ENCODE results near the gene MNAT1. TPM values are rescaled to one million over a fixed set of nuclear protein-coding genes. Genes with fewer than 3 reads are reported as not detected.

MNAT1 gene
- total RNA-seq, 2 donors from 2014 or later = 20.2 to 29.7 TPM

- Histone ChIP-seq H3K9me3 (no peaks in the 10 kb centered on the region), H3K27ac (no peak overlapping the region)
- no peak for TF ChIP-seq CTCF (IDR thresholded peaks at IDR 0.05)
Measured at GRCh38 chr14:60753264-60754119, 18.9 kb downstream of the MNAT1 start.

GRCh38 chr14:60756847-60757246, 22.3 kb downstream of the MNAT1 start:
- no peak for DNase-seq (ENCODE audit: low spot score)
- H3K4me1 ChIP-seq = peaks cover 0 to 8% of the 10 kb centered on the region in 2 donors
- no peaks in the 10 kb centered on the region for H3K27me3 ChIP-seq
- no peak for TF ChIP-seq CTCF (IDR thresholded peaks at IDR 0.05)
- no peak overlapping the region for H3K27ac ChIP-seq
- H3K4me3 ChIP-seq = no peak overlapping the region
- no peaks in the 10 kb centered on the region for H3K36me3 ChIP-seq
- no peaks in the 10 kb centered on the region for H3K9me3 ChIP-seq

More at GRCh38 chr14:60753264-60754119, 18.9 kb downstream of the MNAT1 start:
- H3K4me3 ChIP-seq = no peak overlapping the region
- H3K27me3 ChIP-seq = no peaks in the 10 kb centered on the region
- peaks cover 0 to 3% of the 10 kb centered on the region in 2 donors for H3K4me1 ChIP-seq
- DNase-seq (ENCODE audit: low spot score) = no peak
- no peaks in the 10 kb centered on the region for H3K36me3 ChIP-seq

- TF ChIP-seq CTCF (IDR thresholded peaks at IDR 0.05) = no peak
- DNase-seq (ENCODE audit: low spot score) = no peak
- peaks cover 0 to 8% of the 10 kb centered on the region in 2 donors for H3K4me1 ChIP-seq
- no peaks in the 10 kb centered on the region for H3K36me3 ChIP-seq
- H3K4me3 ChIP-seq = no peak overlapping the region
- H3K27me3 ChIP-seq = no peaks in the 10 kb centered on the region
- no peak overlapping the region for H3K27ac ChIP-seq
- no peaks in the 10 kb centered on the region for H3K9me3 ChIP-seq
Measured at GRCh38 chr14:60757567-60758002, 23.0 kb downstream of the MNAT1 start.

- Histone ChIP-seq H3K4me3 (no peak overlapping the region), H3K27ac (no peak overlapping the region), H3K27me3 (no peaks in the 10 kb centered on the region), H3K36me3 (no peaks in the 10 kb centered on the region), H3K9me3 (no peaks in the 10 kb centered on the region), H3K4me1 (peaks cover 0 to 8% of the 10 kb centered on the region in 2 donors)
- DNase-seq (ENCODE audit: low spot score) = no peak
- no peak for TF ChIP-seq CTCF (IDR thresholded peaks at IDR 0.05)
Measured at GRCh38 chr14:60758885-60759284, 24.3 kb downstream of the MNAT1 start.

- no peaks in the 10 kb centered on the region for H3K27me3 ChIP-seq
- TF ChIP-seq CTCF (IDR thresholded peaks at IDR 0.05) = no peak
- no peak overlapping the region for H3K4me3 ChIP-seq
- no peaks in the 10 kb centered on the region for H3K36me3 ChIP-seq
- H3K4me1 ChIP-seq = peaks cover 0 to 8% of the 10 kb centered on the region in 2 donors
- H3K27ac ChIP-seq = no peak overlapping the region
- no peak for DNase-seq (ENCODE audit: low spot score)
- H3K9me3 ChIP-seq = no peaks in the 10 kb centered on the region
Measured at GRCh38 chr14:60760209-60760608, 25.6 kb downstream of the MNAT1 start.

Data from right atrium auricular region (tissue), 2 donors.